HepG2 (cell line): ENCODE measurements around the gene PSAP. TPM values are rescaled to one million over a fixed set of nuclear protein-coding genes. Genes with fewer than 3 reads are reported as not detected.

Experiments used
- ARNT ChIP-seq: fragments of 450-650 bp; IDR thresholded peaks from 2 replicates; pipeline ENCODE4 v1.6.1; 2017
- ERF ChIP-seq: IDR thresholded peaks from 2 replicates; pipeline ENCODE4 v1.6.1; 2018; ENCODE audit warnings: missing biosample characterization, missing genetic modification reagents
- ETV5 ChIP-seq: IDR thresholded peaks from 2 replicates; pipeline ENCODE4 v1.6.1; 2018; ENCODE audit warnings: missing biosample characterization, missing genetic modification reagents, inconsistent platforms, borderline replicate concordance
- HDAC2 ChIP-seq: sonication (generic); formaldehyde crosslinking; IDR thresholded peaks from 2 replicates; pipeline ENCODE4 v1.4.0; 2020; ENCODE audit warnings: missing genetic modification reagents
- NFYB ChIP-seq: sonication (generic); formaldehyde crosslinking; IDR thresholded peaks from 2 replicates; pipeline ENCODE4 v1.4.0; 2020; ENCODE audit warnings: missing genetic modification reagents
- RFX5 ChIP-seq: IDR thresholded peaks from 2 replicates; pipeline ENCODE4 v1.6.1; 2011; ENCODE audit warnings: low read depth, low read length, improper control_type of control experiment
- ZKSCAN8 ChIP-seq: IDR thresholded peaks from 2 replicates; pipeline ENCODE4 v1.6.1; 2016; ENCODE audit warnings: borderline replicate concordance, missing genetic modification reagents, missing compliant biosample characterization
- ZNF225 ChIP-seq: sonication (generic); formaldehyde crosslinking; IDR thresholded peaks from 2 replicates; pipeline ENCODE4 v1.4.0; 2020; ENCODE audit warnings: mild to moderate bottlenecking, missing genetic modification reagents
- ZNF263 ChIP-seq: sonication (generic); formaldehyde crosslinking; IDR thresholded peaks from 2 replicates; pipeline ENCODE4 v1.4.0; 2020; ENCODE audit warnings: missing genetic modification reagents
- ZNF326 ChIP-seq: sonication (generic); formaldehyde crosslinking; IDR thresholded peaks from 2 replicates; pipeline ENCODE4 v1.4.0; 2020; ENCODE audit warnings: missing genetic modification reagents, borderline replicate concordance
- ZNF350 ChIP-seq: sonication (generic); formaldehyde crosslinking; IDR thresholded peaks from 2 replicates; pipeline ENCODE4 v1.4.0; 2020; ENCODE audit warnings: mild to moderate bottlenecking, low read depth, missing genetic modification reagents, borderline replicate concordance
- ZNF674 ChIP-seq: sonication (generic); formaldehyde crosslinking; IDR thresholded peaks from 2 replicates; pipeline ENCODE4 v1.5.0; 2020; ENCODE audit warnings: low read depth, mild to moderate bottlenecking, missing genetic modification reagents
- polyA plus RNA-seq, 8 experiments: library from polyadenylated mRNA; depleted of rRNA in 3 of 8; stranded (reverse) in 7 of 8; unstranded in 1 of 8; fragments of >200 nt; fragmentation: Illumina TruSeq in 4 of 8; extraction: Trizol in 4 of 8; gene quantifications; 2 replicates each; pipeline versions ENCODE4 v1.2.1 to v1.2.3, GENCODE V29; 2011 to 2016; ENCODE audit warnings: low read depth in 4 of 8, missing spikeins in 1 of 8, mixed read lengths in 1 of 8; ENCODE audit not compliant: insufficient read depth in 1 of 8
- total RNA-seq, 5 experiments: library from RNA; depleted of rRNA; stranded (reverse); fragments of >200 nt; fragmentation: Illumina TruSeq; extraction: Trizol; gene quantifications; 2 replicates each; pipeline ENCODE4 v1.2.3, GENCODE V29; 2016; ENCODE audit warnings: low read depth in 1 of 5
- TF ChIP-seq, protein P1 (sequence below): IDR thresholded peaks from 2 replicates; pipeline ENCODE4 v1.6.1; 2016; ENCODE audit warnings: missing genetic modification reagents, missing compliant biosample characterization
- TF ChIP-seq, protein P2 (sequence below): sonication (generic); formaldehyde crosslinking; IDR thresholded peaks from 2 replicates; pipeline ENCODE4 v1.8.0; 2022; ENCODE audit warnings: mild to moderate bottlenecking, missing genetic modification reagents; ENCODE audit not compliant: insufficient replicate concordance
- TF ChIP-seq, protein P3 (sequence below): sonication (generic); formaldehyde crosslinking; IDR thresholded peaks from 2 replicates; pipeline ENCODE4 v1.4.0; 2020; ENCODE audit warnings: missing genetic modification reagents, mild to moderate bottlenecking, borderline replicate concordance
- TF ChIP-seq, protein P4 (sequence below): sonication (generic); formaldehyde crosslinking; IDR thresholded peaks from 2 replicates; pipeline ENCODE4 v1.5.0; 2020; ENCODE audit warnings: missing genetic modification reagents

PSAP gene
- total and polyA plus RNA-seq, 2 of the 13 experiments (the other 11 are each of a cell fraction or from before 2014, with no cell fraction given) = 323 to 643 TPM

DNA sequence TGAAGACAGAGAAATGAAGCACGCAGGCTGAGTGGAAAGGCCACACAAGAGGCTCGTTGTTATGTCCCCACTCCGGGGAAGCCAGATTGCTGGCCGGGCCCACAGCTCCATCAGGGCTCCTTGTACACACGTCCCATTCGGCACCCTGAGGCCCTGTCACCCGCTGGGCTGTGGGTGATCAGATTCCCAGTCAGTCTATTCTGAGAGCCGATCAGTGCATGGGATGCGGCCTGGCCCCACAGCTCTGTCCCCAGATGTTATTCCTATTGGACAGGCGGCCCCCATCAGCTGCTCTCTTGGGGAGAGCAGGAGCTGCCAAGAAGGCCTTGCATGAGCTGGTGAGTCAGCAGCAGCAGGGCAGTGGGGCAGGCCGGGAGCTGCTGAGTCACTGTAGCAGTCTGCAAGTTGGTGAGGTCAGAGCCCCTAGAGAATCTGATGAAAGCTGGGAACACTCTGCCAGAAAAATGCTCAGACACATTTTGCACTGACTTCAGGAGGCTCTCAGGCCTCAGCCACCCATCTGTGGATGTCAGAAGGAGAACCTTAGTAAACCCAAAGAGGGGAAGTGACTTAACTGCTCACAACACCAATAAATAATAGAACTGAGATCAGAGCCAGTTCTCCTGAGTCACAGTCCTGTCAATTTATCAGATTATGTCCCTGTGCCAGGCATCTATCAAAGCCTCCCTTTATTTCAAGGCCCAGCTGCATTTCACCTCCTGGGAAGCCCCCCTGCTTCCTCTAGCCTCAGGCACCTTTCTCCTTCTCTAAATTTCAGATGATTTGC is 9.4 kb upstream of the PSAP start (continued):
- TF ChIP-seq, protein P1, sequence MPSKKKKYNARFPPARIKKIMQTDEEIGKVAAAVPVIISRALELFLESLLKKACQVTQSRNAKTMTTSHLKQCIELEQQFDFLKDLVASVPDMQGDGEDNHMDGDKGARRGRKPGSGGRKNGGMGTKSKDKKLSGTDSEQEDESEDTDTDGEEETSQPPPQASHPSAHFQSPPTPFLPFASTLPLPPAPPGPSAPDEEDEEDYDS (CRISPR knock-in tag) = peak; percentile 40; the same call in 1 of the 2 replicates
- peak; percentile 37; the same call in 1 of the 2 replicates for TF ChIP-seq NFYB (CRISPR knock-in tag)
- peak; percentile 28; the same call in 1 of the 2 replicates for TF ChIP-seq RFX5
- TF ChIP-seq ZNF350 (CRISPR knock-in tag) = peak; percentile 59; the same call in 1 of the 2 replicates
- TF ChIP-seq ZNF674 = no peak
- TF ChIP-seq, protein P2, sequence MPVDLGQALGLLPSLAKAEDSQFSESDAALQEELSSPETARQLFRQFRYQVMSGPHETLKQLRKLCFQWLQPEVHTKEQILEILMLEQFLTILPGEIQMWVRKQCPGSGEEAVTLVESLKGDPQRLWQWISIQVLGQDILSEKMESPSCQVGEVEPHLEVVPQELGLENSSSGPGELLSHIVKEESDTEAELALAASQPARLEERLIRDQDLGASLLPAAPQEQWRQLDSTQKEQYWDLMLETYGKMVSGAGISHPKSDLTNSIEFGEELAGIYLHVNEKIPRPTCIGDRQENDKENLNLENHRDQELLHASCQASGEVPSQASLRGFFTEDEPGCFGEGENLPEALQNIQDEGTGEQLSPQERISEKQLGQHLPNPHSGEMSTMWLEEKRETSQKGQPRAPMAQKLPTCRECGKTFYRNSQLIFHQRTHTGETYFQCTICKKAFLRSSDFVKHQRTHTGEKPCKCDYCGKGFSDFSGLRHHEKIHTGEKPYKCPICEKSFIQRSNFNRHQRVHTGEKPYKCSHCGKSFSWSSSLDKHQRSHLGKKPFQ = no peak
- TF ChIP-seq ETV5 (CRISPR knock-in tag) = no peak
- peak; percentile 66; the same call in 1 of the 2 replicates for TF ChIP-seq ZKSCAN8 (CRISPR knock-in tag)
- peak; percentile 45; the same call in 1 of the 2 replicates for TF ChIP-seq HDAC2 (CRISPR knock-in tag)
- TF ChIP-seq, protein P3, sequence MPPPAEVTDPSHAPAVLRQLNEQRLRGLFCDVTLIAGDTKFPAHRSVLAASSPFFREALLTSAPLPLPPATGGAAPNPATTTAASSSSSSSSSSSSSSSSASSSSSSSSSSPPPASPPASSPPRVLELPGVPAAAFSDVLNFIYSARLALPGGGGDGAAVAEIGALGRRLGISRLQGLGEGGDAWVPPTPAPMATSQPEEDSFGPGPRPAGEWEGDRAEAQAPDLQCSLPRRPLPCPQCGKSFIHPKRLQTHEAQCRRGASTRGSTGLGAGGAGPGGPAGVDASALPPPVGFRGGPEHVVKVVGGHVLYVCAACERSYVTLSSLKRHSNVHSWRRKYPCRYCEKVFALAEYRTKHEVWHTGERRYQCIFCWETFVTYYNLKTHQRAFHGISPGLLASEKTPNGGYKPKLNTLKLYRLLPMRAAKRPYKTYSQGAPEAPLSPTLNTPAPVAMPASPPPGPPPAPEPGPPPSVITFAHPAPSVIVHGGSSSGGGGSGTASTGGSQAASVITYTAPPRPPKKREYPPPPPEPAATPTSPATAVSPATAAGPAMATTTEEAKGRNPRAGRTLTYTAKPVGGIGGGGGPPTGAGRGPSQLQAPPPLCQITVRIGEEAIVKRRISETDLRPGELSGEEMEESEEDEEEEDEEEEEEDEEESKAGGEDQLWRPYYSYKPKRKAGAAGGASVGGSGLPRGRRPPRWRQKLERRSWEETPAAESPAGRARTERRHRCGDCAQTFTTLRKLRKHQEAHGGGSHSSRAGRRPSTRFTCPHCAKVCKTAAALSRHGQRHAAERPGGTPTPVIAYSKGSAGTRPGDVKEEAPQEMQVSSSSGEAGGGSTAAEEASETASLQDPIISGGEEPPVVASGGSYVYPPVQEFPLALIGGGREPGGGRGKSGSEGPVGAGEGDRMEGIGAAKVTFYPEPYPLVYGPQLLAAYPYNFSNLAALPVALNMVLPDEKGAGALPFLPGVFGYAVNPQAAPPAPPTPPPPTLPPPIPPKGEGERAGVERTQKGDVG (CRISPR knock-in tag) = no peak
- no peak for TF ChIP-seq ZNF225 (CRISPR knock-in tag)
- TF ChIP-seq ZNF263 = 0 out of 2 replicates have a peak, but pooled peaks have one; percentile 12
- TF ChIP-seq ERF (CRISPR knock-in tag) = peak; percentile 58; the same call in 1 of the 2 replicates
- TF ChIP-seq, protein P4, sequence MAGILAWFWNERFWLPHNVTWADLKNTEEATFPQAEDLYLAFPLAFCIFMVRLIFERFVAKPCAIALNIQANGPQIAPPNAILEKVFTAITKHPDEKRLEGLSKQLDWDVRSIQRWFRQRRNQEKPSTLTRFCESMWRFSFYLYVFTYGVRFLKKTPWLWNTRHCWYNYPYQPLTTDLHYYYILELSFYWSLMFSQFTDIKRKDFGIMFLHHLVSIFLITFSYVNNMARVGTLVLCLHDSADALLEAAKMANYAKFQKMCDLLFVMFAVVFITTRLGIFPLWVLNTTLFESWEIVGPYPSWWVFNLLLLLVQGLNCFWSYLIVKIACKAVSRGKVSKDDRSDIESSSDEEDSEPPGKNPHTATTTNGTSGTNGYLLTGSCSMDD (CRISPR knock-in tag) = no peak
- TF ChIP-seq ARNT = no peak
- no peak for TF ChIP-seq ZNF326 (CRISPR knock-in tag)
